ENCODE results near the gene SIM1.

DNA sequence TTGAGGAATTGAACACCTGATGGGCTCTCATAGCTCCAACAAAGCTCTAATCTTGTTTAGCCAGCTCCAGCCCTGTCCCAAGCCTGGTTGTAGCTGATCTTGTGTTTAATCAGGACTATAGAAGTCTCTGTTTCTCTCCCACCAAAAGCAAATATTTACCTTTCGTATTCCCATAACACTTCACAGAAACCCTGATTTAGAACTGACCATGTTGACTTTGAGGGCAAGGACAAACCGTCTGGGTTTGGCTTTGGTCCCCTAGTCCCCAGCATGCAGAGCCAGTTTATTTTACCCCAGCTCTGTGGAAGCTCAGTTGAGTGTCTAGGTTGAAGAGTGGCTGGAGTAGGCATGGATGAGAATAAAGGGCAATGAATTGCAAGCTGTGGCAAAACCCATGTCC is 18.0 kb upstream of the SIM1 start:
- TF ChIP-seq, protein P1, sequence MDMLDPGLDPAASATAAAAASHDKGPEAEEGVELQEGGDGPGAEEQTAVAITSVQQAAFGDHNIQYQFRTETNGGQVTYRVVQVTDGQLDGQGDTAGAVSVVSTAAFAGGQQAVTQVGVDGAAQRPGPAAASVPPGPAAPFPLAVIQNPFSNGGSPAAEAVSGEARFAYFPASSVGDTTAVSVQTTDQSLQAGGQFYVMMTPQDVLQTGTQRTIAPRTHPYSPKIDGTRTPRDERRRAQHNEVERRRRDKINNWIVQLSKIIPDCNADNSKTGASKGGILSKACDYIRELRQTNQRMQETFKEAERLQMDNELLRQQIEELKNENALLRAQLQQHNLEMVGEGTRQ (IDR thresholded peaks at IDR 0.05; ENCODE audit: low read length) = no peak
- no peak for TF ChIP-seq EZH2 (IDR thresholded peaks at IDR 0.05; ENCODE audit: low read depth, low read length, severe bottlenecking)
- no peak for TF ChIP-seq POLR2A (IDR thresholded peaks at IDR 0.05; ENCODE audit: control extremely low read depth in 1 of 2, low read depth in 2 of 2, low read length in 2 of 2)
- no peak for TF ChIP-seq TAF1 (IDR thresholded peaks at IDR 0.05; ENCODE audit: low read depth, low read length)
- no peak for TF ChIP-seq YY1 (IDR thresholded peaks at IDR 0.05; ENCODE audit: low read depth, low read length)
- TF ChIP-seq EP300 (IDR thresholded peaks at IDR 0.05; ENCODE audit: borderline replicate concordance in 1 of 2, low read depth in 2 of 2, low read length in 2 of 2) = no peak
- TF ChIP-seq, protein P2, sequence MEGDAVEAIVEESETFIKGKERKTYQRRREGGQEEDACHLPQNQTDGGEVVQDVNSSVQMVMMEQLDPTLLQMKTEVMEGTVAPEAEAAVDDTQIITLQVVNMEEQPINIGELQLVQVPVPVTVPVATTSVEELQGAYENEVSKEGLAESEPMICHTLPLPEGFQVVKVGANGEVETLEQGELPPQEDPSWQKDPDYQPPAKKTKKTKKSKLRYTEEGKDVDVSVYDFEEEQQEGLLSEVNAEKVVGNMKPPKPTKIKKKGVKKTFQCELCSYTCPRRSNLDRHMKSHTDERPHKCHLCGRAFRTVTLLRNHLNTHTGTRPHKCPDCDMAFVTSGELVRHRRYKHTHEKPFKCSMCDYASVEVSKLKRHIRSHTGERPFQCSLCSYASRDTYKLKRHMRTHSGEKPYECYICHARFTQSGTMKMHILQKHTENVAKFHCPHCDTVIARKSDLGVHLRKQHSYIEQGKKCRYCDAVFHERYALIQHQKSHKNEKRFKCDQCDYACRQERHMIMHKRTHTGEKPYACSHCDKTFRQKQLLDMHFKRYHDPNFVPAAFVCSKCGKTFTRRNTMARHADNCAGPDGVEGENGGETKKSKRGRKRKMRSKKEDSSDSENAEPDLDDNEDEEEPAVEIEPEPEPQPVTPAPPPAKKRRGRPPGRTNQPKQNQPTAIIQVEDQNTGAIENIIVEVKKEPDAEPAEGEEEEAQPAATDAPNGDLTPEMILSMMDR (IDR thresholded peaks at IDR 0.05; ENCODE audit: control extremely low read depth in 1 of 3, insufficient read depth in 1 of 3, low read depth in 1 of 3, low read length in 3 of 3) = no peak
- no peak for TF ChIP-seq HDAC2 (IDR thresholded peaks at IDR 0.05; ENCODE audit: borderline replicate concordance in 1 of 2, low read depth in 2 of 2, low read length in 2 of 2)
- TF ChIP-seq TCF12 (IDR thresholded peaks at IDR 0.05; ENCODE audit: low read depth, low read length) = no peak
- TF ChIP-seq CEBPB (IDR thresholded peaks at IDR 0.05; ENCODE audit: low read depth, low read length) = no peak
- TF ChIP-seq RAD21 (IDR thresholded peaks at IDR 0.05 in 1 of 2, conservative IDR thresholded peaks at IDR 0.05 in 1 of 2; ENCODE audit: low read depth in 2 of 2, low read length in 2 of 2) = no peak
- no peak for TF ChIP-seq POLR2AphosphoS5 (IDR thresholded peaks at IDR 0.05; ENCODE audit: low read depth, low read length)
- TF ChIP-seq, protein P3, sequence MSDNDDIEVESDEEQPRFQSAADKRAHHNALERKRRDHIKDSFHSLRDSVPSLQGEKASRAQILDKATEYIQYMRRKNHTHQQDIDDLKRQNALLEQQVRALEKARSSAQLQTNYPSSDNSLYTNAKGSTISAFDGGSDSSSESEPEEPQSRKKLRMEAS (IDR thresholded peaks at IDR 0.05) = no peak
